Fibroblast of mammary gland (primary cell): ENCODE measurements around the gene PPP3R1.

Source experiments
- DNase-seq: peaks from one replicate; pipeline ENCODE4 v3.0.0-alpha.2; 2010; ENCODE audit warnings: low read depth
- H3K4me3 ChIP-seq: 2 replicates; pipeline ENCODE4 v1.5.1; 2011; ENCODE audit warnings: low read depth, mild to moderate bottlenecking, low read length, moderate library complexity; ENCODE audit not compliant: control insufficient read depth
- TF ChIP-seq, protein P1 (sequence below): conservative IDR thresholded peaks from 2 replicates; pipeline ENCODE4 v1.5.1; 2011; ENCODE audit warnings: low read depth, low read length, inconsistent platforms; ENCODE audit not compliant: control insufficient read depth, insufficient read depth

PPP3R1 gene

DNA sequence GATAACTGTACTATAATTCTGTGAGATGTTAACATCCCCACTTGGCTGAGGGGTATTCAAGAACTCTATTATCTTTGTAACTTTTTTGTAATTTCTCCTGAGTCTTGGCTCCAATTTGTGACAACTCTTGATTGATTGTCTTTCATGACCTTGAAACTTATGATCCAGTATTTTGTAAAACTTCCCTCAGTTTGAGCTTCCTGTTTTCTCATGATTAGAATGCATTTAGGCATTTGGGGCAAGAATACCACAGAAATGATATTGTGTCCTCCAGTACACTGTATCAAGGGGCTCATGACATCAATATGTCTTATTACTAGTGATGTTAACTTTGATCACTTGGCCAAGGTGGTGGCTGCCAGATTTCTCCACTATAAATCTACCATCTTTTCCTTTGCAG lies 57.2 kb downstream of the PPP3R1 start:
- TF ChIP-seq, protein P1, sequence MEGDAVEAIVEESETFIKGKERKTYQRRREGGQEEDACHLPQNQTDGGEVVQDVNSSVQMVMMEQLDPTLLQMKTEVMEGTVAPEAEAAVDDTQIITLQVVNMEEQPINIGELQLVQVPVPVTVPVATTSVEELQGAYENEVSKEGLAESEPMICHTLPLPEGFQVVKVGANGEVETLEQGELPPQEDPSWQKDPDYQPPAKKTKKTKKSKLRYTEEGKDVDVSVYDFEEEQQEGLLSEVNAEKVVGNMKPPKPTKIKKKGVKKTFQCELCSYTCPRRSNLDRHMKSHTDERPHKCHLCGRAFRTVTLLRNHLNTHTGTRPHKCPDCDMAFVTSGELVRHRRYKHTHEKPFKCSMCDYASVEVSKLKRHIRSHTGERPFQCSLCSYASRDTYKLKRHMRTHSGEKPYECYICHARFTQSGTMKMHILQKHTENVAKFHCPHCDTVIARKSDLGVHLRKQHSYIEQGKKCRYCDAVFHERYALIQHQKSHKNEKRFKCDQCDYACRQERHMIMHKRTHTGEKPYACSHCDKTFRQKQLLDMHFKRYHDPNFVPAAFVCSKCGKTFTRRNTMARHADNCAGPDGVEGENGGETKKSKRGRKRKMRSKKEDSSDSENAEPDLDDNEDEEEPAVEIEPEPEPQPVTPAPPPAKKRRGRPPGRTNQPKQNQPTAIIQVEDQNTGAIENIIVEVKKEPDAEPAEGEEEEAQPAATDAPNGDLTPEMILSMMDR: no peak

DNA sequence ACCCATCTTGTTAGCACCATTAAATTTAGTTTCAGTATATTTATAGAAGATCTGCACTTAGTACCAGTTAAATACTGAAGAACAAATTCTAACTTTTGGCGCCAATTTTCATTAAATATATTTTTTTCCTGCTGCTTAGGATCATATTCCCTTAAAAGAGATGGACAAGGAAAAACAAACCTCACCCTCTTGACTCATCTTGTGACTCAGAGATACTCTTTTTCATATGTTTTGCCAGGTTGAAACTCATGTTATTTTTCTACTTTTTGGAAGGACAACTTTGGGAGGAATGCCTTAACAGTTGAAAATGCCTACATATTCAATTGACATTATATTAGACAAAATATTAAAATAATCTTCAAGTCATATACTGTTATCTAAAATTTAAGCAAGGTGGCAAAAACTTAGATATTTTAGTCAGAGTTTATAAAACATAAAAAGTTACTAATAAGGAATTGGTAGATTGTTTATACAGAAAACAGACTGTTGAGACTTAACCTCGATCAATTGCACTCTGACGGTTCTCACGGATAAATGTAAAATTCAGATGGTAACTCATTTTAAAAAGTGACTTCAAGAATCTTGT lies 58.5 kb downstream of the PPP3R1 start:
- peak overlapping the region; percentile 16 for H3K4me3 ChIP-seq
- peak; percentile 86 for DNase-seq
- TF ChIP-seq, protein P1: no peak

More for the DNA sequence above, 57.2 kb downstream of the PPP3R1 start:
- peak; percentile 61 for DNase-seq
- no peak overlapping the region for H3K4me3 ChIP-seq

DNA sequence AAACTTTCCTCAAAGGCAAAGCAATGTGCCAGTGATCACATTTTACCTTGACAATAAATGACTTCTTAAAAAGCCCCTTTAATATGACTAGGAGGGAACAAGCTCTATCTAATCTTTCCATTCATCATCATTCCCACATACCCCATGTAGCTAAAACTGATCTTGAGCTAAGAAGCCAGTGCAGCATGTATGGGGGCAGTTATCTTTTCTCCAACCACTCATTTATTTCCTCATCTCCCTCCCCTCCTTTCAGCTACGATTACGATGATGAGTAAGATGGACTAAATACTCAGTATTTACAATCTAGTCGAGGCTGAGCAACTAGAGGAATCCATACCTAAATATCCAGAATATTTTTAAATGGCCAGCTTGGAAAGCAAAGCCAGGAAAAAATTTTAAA lies 59.2 kb downstream of the PPP3R1 start:
- TF ChIP-seq, protein P1: no peak
- no peak overlapping the region for H3K4me3 ChIP-seq
- DNase-seq: peak; percentile 52

DNA sequence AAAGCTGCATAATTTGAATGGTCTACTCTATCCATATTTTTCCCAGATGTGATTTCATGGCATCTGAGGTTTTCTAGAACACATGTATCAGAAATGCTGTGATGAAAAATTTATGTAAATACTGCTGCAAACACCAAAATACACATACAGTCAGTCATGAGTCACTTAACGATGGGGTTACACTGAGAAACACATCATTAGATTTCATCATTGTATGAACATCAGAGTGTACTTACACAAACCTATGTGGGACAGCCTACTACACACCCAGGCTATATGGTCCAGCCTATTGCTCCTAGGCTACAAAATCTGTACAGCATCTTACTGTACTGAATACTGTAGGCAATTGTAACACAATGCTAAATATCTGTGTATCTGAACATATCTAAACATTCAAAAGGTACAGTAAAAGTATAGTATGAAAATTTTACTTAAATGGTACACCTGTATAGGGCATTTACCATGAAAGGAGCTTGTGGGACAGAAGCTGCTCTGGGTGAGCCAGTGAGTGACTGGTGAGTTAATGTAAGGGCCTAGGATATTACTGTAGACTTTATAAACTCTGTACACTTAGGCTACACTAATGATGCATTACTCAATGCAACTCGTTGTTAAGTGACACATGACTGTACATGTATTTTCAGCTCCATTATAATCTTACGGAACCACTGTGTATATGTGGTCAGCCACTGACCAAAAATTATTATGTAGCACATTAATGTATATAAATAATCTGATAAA lies 61.2 kb downstream of the PPP3R1 start:
- H3K4me3 ChIP-seq: no peak overlapping the region
- TF ChIP-seq, protein P1: no peak
- DNase-seq: peak; percentile 92

DNA sequence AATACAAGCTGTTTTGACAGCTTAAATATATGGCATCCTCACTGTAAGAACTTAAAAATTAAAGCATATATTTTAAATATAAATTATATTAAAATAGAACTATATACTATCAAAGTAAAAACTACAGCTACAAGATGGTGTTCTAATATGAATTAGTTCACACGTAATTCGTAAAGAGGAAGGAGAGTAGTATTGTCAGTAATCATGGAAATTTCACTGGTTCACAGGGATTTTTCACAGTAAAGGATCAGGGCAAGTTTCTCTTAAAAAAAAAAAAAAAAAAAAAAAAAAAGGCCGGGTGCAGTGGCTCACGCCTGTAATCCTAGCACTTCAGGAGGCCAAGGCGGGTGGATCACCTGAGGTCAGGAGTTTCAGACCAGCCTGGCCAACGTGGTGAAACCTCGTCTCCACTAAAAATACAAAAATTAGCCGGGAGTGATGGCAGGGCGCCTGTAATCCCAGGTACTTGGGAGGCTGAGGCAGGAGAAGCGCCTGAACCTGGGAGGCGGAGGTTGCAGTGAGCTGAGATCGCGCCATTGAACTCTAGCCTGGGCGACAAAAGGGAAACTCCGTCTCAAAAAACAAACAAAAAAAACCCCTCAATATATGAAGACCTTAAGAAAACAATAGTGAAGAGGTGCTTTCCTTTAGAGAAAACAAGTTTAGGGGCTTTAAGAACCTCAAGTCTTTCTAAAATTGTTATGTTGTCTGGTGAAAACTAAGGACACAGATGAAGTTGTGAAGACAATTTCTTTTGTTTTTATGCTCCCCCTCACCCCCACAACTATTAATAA lies 62.1 kb downstream of the PPP3R1 start:
- TF ChIP-seq, protein P1: no peak
- H3K4me3 ChIP-seq: no peak overlapping the region
- no peak for DNase-seq

DNA sequence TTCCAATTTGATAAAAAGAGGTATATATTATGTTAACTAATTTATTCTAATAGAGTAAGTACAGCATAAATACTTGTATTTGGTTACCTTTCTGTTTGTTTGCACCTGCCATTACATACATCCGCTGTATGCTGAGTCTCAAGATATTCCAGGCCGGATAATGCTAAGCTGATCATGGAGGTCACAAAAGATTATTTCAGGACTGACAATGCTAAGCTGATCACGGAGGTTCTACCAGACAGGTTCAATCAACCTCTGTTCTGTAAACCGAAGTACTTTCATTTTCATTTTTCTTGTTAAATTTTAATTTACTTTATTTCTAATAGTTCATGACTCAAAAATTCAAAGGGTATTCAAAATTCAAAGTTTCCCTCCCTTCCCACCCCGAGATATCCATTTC lies 63.5 kb downstream of the PPP3R1 start:
- no peak for DNase-seq
- TF ChIP-seq, protein P1: no peak

More for the DNA sequence above, 63.5 kb downstream of the PPP3R1 start:
- no peak overlapping the region for H3K4me3 ChIP-seq
